Glutamatergic neuron (in vitro differentiated cells): Measurements from ENCODE around the gene HMGB1. TPM values are rescaled to one million over a fixed set of nuclear protein-coding genes. Genes with fewer than 3 reads are reported as not detected.
A peak's percentile ranks its signal among the peaks of the same experiment; 100 is the strongest.

Experiments
- DNase-seq: peaks from one replicate; pipeline ENCODE4 v3.0.0; 2022
- H3K27ac Mint-ChIP-seq: one replicate; pipeline ENCODE4 v1.8.0; 2020; ENCODE audit warnings: mild to moderate bottlenecking, mixed read lengths, inconsistent platforms; ENCODE audit not compliant: unreplicated experiment
- H3K27me3 Mint-ChIP-seq: one replicate; pipeline ENCODE4 v1.8.0; 2020; ENCODE audit warnings: mild to moderate bottlenecking, moderate library complexity, mixed read lengths, inconsistent platforms; ENCODE audit not compliant: unreplicated experiment
- H3K36me3 Mint-ChIP-seq: one replicate; pipeline ENCODE4 v1.8.0; 2020; ENCODE audit warnings: mild to moderate bottlenecking, mixed read lengths, inconsistent platforms; ENCODE audit not compliant: unreplicated experiment
- H3K4me1 Mint-ChIP-seq: one replicate; pipeline ENCODE4 v1.8.0; 2020; ENCODE audit warnings: mild to moderate bottlenecking, low read depth, mixed read lengths, inconsistent platforms; ENCODE audit not compliant: unreplicated experiment
- H3K4me3 Mint-ChIP-seq: one replicate; pipeline ENCODE4 v1.8.0; 2020; ENCODE audit warnings: mild to moderate bottlenecking, mixed read lengths, inconsistent platforms; ENCODE audit not compliant: unreplicated experiment
- H3K9me3 Mint-ChIP-seq: one replicate; pipeline ENCODE4 v1.8.0; 2020; ENCODE audit warnings: mild to moderate bottlenecking, moderate library complexity, mixed read lengths, inconsistent platforms; ENCODE audit not compliant: unreplicated experiment
- CTCF ChIP-seq: fragments of 200-600 bp; sonication (generic); IDR thresholded peaks from one replicate; pipeline ENCODE4 v1.5.0; 2021; ENCODE audit not compliant: partially characterized antibody, unreplicated experiment
- long read RNA-seq: library from polyadenylated mRNA; unstranded; transcript quantifications from one replicate; pipeline ENCODE4 v2.0.0, GENCODE V29; 2020; ENCODE audit not compliant: unreplicated experiment
- total RNA-seq: library from RNA; stranded (reverse); fragmentation: NEBNext Ultra II Directional; extraction: Animal tissue kit (Norgen Biotek cat#: 25700); gene quantifications from one replicate; pipeline ENCODE4 v1.2.1, GENCODE V29; 2021; ENCODE audit not compliant: unreplicated experiment

The HMGB1 gene
- 501 TPM for total RNA-seq
- long read RNA-seq, full-length matches to known transcripts = 267 of 409 reads
- long read RNA-seq, partial matches to known transcripts = 101 of 409 reads
- long read RNA-seq, other reads (novel, unspliced or antisense) = 41 of 409 reads

- peaks cover 16% of the 10 kb centered on the region for H3K4me1 Mint-ChIP-seq
- TF ChIP-seq CTCF = no peak
- H3K27ac Mint-ChIP-seq = peak within 1 kb of the TSS; percentile 98
- peaks cover 17% of the 10 kb centered on the region for H3K9me3 Mint-ChIP-seq
- peaks cover 15% of the 10 kb centered on the region for H3K27me3 Mint-ChIP-seq
- H3K36me3 Mint-ChIP-seq = peaks cover 3% of the 10 kb centered on the region
- H3K4me3 Mint-ChIP-seq = peak within 1 kb of the TSS; percentile 88
- DNase-seq = peak; percentile 94
These were observed at the start of gene HMGB1 for GRCh38 chr13:30465593-30466357. Gene HMGB1, minus strand, starts transcription at chr13:30465936. Its CDS starts 2,256 bp downstream, at chr13:30463680.

DNA sequence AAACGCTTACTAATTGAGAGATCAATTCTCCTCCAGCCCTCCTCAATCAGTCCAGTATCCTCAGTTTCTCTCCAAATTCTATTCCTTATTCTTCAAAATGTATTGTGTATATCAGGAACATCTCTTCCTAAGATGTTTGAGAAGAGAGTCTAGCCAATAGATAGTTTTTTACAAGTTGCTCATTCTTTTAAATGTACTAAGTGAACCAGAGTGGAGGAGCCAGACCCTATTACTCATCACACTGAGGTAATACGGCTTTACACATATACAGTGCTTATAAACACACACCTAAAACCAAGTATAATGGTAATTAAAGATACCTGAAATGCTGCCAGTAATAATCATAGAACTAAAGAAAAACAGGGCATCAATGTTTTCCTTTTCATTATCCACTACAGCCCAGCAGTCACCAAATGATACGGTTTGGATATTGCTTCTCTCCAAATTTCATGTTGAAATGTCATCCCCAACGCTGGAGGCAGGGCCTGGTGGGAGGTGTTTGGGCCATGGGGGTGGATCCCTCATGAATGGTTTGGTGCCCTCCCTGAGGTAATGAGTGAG, 45.2 kb upstream of the HMGB1 start:
- Mint-ChIP-seq H3K27me3 (no peaks in the 10 kb centered on the region), H3K4me1 (peaks cover 2% of the 10 kb centered on the region), H3K27ac (no peak overlapping the region), H3K9me3 (peaks cover 2% of the 10 kb centered on the region), H3K36me3 (no peaks in the 10 kb centered on the region), H3K4me3 (no peak overlapping the region)
- no peak for DNase-seq
- no peak for TF ChIP-seq CTCF

- Mint-ChIP-seq H3K36me3 (no peaks in the 10 kb centered on the region), H3K4me3 (no peak overlapping the region), H3K4me1 (peaks cover 2% of the 10 kb centered on the region), H3K9me3 (peaks cover 5% of the 10 kb centered on the region), H3K27ac (no peak overlapping the region), H3K27me3 (no peaks in the 10 kb centered on the region)
- TF ChIP-seq CTCF = no peak
- no peak for DNase-seq
These were observed 44.4 kb upstream of the HMGB1 start for GRCh38 chr13:30510091-30510490.

GRCh38 chr13:30509254-30510050, 43.7 kb upstream of the HMGB1 start:
- TF ChIP-seq CTCF = no peak
- no peak overlapping the region for H3K4me3 Mint-ChIP-seq
- peaks cover 2% of the 10 kb centered on the region for H3K4me1 Mint-ChIP-seq
- peaks cover 5% of the 10 kb centered on the region for H3K9me3 Mint-ChIP-seq
- no peak overlapping the region for H3K27ac Mint-ChIP-seq
- no peaks in the 10 kb centered on the region for H3K27me3 Mint-ChIP-seq
- no peaks in the 10 kb centered on the region for H3K36me3 Mint-ChIP-seq
- no peak for DNase-seq
